ENCODE data around the gene SLC45A1.

DNA sequence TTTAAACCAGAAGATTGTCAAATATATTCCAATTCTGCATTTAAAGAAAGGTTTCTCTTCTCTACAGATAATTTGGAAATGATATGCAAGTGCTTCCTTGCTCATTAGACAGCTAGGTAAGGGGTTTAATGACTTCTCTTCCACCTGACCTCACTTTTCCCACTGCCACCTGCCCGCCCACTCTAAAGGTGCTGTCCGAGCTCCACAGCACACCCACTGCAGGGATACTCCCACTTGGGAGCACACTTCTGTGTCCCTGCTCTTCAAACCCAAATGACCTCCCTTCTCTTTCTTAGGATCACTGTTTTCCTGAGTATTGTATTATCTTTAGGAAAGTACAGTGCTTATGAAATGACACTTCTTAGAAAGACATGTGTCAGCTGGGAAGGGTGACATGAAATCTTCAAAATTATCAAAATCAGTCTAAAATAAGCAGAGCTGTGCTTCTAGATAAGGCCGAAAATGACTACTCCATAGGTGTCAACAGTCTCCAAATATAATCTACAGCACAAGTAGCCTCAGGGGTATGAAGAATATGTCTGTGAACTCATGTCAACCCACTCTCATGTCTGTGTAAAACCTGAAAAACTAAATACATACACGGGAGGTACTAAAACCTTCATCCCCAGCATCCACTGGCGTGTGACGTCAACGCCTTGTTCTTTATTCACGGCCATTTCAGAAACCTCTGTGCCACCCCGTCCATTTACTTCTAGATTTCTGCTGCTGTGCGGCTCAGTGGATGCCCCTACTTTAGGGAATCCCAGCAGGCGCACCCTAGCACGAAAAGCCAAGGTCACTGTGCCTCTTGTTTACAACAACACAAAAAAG is 71.0 kb downstream of the SLC45A1 start:
- TF ChIP-seq, protein P1, sequence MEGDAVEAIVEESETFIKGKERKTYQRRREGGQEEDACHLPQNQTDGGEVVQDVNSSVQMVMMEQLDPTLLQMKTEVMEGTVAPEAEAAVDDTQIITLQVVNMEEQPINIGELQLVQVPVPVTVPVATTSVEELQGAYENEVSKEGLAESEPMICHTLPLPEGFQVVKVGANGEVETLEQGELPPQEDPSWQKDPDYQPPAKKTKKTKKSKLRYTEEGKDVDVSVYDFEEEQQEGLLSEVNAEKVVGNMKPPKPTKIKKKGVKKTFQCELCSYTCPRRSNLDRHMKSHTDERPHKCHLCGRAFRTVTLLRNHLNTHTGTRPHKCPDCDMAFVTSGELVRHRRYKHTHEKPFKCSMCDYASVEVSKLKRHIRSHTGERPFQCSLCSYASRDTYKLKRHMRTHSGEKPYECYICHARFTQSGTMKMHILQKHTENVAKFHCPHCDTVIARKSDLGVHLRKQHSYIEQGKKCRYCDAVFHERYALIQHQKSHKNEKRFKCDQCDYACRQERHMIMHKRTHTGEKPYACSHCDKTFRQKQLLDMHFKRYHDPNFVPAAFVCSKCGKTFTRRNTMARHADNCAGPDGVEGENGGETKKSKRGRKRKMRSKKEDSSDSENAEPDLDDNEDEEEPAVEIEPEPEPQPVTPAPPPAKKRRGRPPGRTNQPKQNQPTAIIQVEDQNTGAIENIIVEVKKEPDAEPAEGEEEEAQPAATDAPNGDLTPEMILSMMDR (IDR thresholded peaks at IDR 0.05) = no peak
- TF ChIP-seq POLR2A (IDR thresholded peaks at IDR 0.05) (no peak), POLR2AphosphoS5 (IDR thresholded peaks at IDR 0.05) (no peak)
